ENCODE data around the gene PHLPP1.

- TF ChIP-seq CTCF (IDR thresholded peaks at IDR 0.05): no peak
- TF ChIP-seq ZFX (IDR thresholded peaks at IDR 0.05; ENCODE audit: borderline replicate concordance): no peak
Observed at GRCh38 chr18:63005306-63005705, 290.0 kb downstream of the PHLPP1 start.

All from 22Rv1 (cell line).